CD8-positive, alpha-beta memory T cell (primary cell): Measurements from ENCODE around the gene HNRNPAB. TPM values are rescaled to one million over a fixed set of nuclear protein-coding genes. Genes with fewer than 3 reads are reported as not detected.

Experiments
- CTCF ChIA-PET: fragments of 350-600 bp; sonication (Branson Sonifier 250); formaldehyde crosslinking; loops from one replicate; lab custom pipeline; 2021; ENCODE audit warnings: antibody characterized with exemption; lab: Charles Lee
- POLR2A ChIA-PET: fragments of 350-600 bp; sonication (Branson Sonifier 250); formaldehyde crosslinking; loops from one replicate; lab custom pipeline; 2021; ENCODE audit warnings: antibody characterized with exemption; lab: Charles Lee
- DNase-seq, 5 donors: peaks; one replicate each; pipeline versions ENCODE4 v3.0.0 to v3.0.0-alpha.2; 2020 to 2022; ENCODE audit warnings: mixed read lengths in 1 of 5
- H3K27ac ChIP-seq: one replicate; pipeline ENCODE4 v1.7.0; 2013; ENCODE audit warnings: low read depth, mild to moderate bottlenecking, low read length, moderate library complexity
- H3K27me3 ChIP-seq: 2 replicates; pipeline ENCODE4 v1.7.0; 2013; ENCODE audit warnings: low read length, mild to moderate bottlenecking; ENCODE audit not compliant: insufficient read depth, poor library complexity, severe bottlenecking
- H3K36me3 ChIP-seq: 2 replicates; pipeline ENCODE4 v1.7.0; 2013; ENCODE audit warnings: mild to moderate bottlenecking, low read length, moderate library complexity; ENCODE audit not compliant: insufficient read depth
- H3K4me1 ChIP-seq: 2 replicates; pipeline ENCODE4 v1.7.0; 2013; ENCODE audit warnings: mild to moderate bottlenecking, low read length, moderate library complexity; ENCODE audit not compliant: insufficient read depth
- H3K4me3 ChIP-seq: 2 replicates; pipeline ENCODE4 v1.7.0; 2013; ENCODE audit warnings: mild to moderate bottlenecking, low read length
- H3K9me3 ChIP-seq: 2 replicates; pipeline ENCODE4 v1.7.0; 2013; ENCODE audit warnings: mild to moderate bottlenecking, low read length
- H3K27ac Mint-ChIP-seq, 8 donors: one replicate each; pipeline ENCODE4 v1.8.0; 2020 to 2021; ENCODE audit warnings: mixed read lengths in 8 of 8, mild to moderate bottlenecking in 6 of 8, inconsistent platforms in 3 of 8, moderate library complexity in 3 of 8
- H3K27me3 Mint-ChIP-seq, 2 donors: one replicate each; pipeline ENCODE4 v1.8.0; 2020 to 2021; ENCODE audit warnings: mixed read lengths in 2 of 2, mild to moderate bottlenecking in 1 of 2, moderate library complexity in 1 of 2
- H3K36me3 Mint-ChIP-seq, 3 donors: one replicate each; pipeline ENCODE4 v1.8.0; 2020 to 2021; ENCODE audit warnings: mixed read lengths in 3 of 3, inconsistent platforms in 1 of 3, mild to moderate bottlenecking in 1 of 3
- H3K4me1 Mint-ChIP-seq, 3 donors: one replicate each; pipeline ENCODE4 v1.8.0; 2020 to 2021; ENCODE audit warnings: mixed read lengths in 3 of 3, inconsistent platforms in 1 of 3, mild to moderate bottlenecking in 1 of 3
- H3K4me3 Mint-ChIP-seq, 7 donors: one replicate each; pipeline ENCODE4 v1.8.0; 2020 to 2021; ENCODE audit warnings: mixed read lengths in 7 of 7, mild to moderate bottlenecking in 6 of 7, moderate library complexity in 4 of 7, inconsistent platforms in 2 of 7
- H3K9me3 Mint-ChIP-seq, 5 donors: one replicate each; pipeline ENCODE4 v1.8.0; 2020 to 2022; ENCODE audit warnings: mixed read lengths in 5 of 5, mild to moderate bottlenecking in 3 of 5, moderate library complexity in 2 of 5, inconsistent platforms in 1 of 5
- polyA plus RNA-seq: library from polyadenylated mRNA; unstranded; fragments of 300-500 nt; fragmentation: Illumina TruSeq; gene quantifications from one replicate; pipeline ENCODE4 v1.2.3, GENCODE V29; 2021
- total RNA-seq, 2 experiments: library from RNA; stranded (reverse); gene quantifications; one replicate each; pipeline ENCODE4 v1.2.3, GENCODE V29; 2021

The HNRNPAB gene
- total and polyA plus RNA-seq, 3 experiments from 2014 or later = 80.5 to 673 (median 672) TPM

GRCh38 chr5:178174456-178174855 is 29.9 kb upstream of the HNRNPAB start:
- no peaks in the 10 kb centered on the region for H3K4me1 ChIP-seq
- H3K4me3 ChIP-seq = no peak overlapping the region
- Mint-ChIP-seq H3K4me1 (no peaks in the 10 kb centered on the region), H3K36me3 (no peaks in the 10 kb centered on the region), H3K27me3 (peaks cover 5 to 17% of the 10 kb centered on the region in 2 donors), H3K4me3 (no peak overlapping the region), H3K27ac (no peak overlapping the region), H3K9me3 (peaks cover 0 to 2% (median 0%) of the 10 kb centered on the region in 5 donors)
- H3K9me3 ChIP-seq = no peaks in the 10 kb centered on the region
- no peaks in the 10 kb centered on the region for H3K36me3 ChIP-seq
- no peaks in the 10 kb centered on the region for H3K27me3 ChIP-seq
- CTCF ChIA-PET = no interaction called here
- H3K27ac ChIP-seq = no peak overlapping the region
- POLR2A ChIA-PET = no interaction called here
- DNase-seq = no peak

- ChIA-PET POLR2A (no interaction called here), CTCF (interaction anchor here (0.6 kb wide), 1 partner anchor 263 kb away, joined by 3 read pairs; no protein-coding TSS in a partner anchor)
- H3K9me3 ChIP-seq = no peaks in the 10 kb centered on the region
- no peak overlapping the region for H3K27ac ChIP-seq
- H3K36me3 ChIP-seq = no peaks in the 10 kb centered on the region
- no peak overlapping the region for H3K27ac Mint-ChIP-seq
- H3K27me3 ChIP-seq = no peaks in the 10 kb centered on the region
- H3K4me3 Mint-ChIP-seq = no peak overlapping the region
- H3K4me3 ChIP-seq = no peak overlapping the region
- peaks cover 7 to 24% of the 10 kb centered on the region in 2 donors for H3K27me3 Mint-ChIP-seq
- H3K4me1 ChIP-seq = no peaks in the 10 kb centered on the region
- no peak for DNase-seq
- H3K4me1 Mint-ChIP-seq = no peaks in the 10 kb centered on the region
- H3K36me3 Mint-ChIP-seq = no peaks in the 10 kb centered on the region
- peaks cover 0 to 2% (median 0%) of the 10 kb centered on the region in 5 donors for H3K9me3 Mint-ChIP-seq
These were observed 27.5 kb upstream of the HNRNPAB start for GRCh38 chr5:178176791-178177190.

GRCh38 chr5:178177569-178177968 is 26.8 kb upstream of the HNRNPAB start:
- H3K9me3 ChIP-seq = no peaks in the 10 kb centered on the region
- no peaks in the 10 kb centered on the region for H3K4me1 Mint-ChIP-seq
- H3K36me3 Mint-ChIP-seq = no peaks in the 10 kb centered on the region
- H3K4me1 ChIP-seq = no peaks in the 10 kb centered on the region
- H3K9me3 Mint-ChIP-seq = peaks cover 0 to 2% (median 0%) of the 10 kb centered on the region in 5 donors
- ChIA-PET POLR2A (no interaction called here), CTCF (no interaction called here)
- no peak overlapping the region for H3K4me3 ChIP-seq
- no peak overlapping the region for H3K27ac ChIP-seq
- no peaks in the 10 kb centered on the region for H3K27me3 ChIP-seq
- no peaks in the 10 kb centered on the region for H3K36me3 ChIP-seq
- H3K27me3 Mint-ChIP-seq = peaks cover 7 to 24% of the 10 kb centered on the region in 2 donors
- DNase-seq = no peak
- no peak overlapping the region for H3K4me3 Mint-ChIP-seq
- no peak overlapping the region for H3K27ac Mint-ChIP-seq

- H3K27me3 ChIP-seq = no peaks in the 10 kb centered on the region
- H3K27ac ChIP-seq = no peak overlapping the region
- no peaks in the 10 kb centered on the region for H3K36me3 ChIP-seq
- CTCF ChIA-PET = no interaction called here
- no peaks in the 10 kb centered on the region for H3K36me3 Mint-ChIP-seq
- H3K4me1 ChIP-seq = no peaks in the 10 kb centered on the region
- peaks cover 7 to 24% of the 10 kb centered on the region in 2 donors for H3K27me3 Mint-ChIP-seq
- H3K4me1 Mint-ChIP-seq = no peaks in the 10 kb centered on the region
- H3K27ac Mint-ChIP-seq = no peak overlapping the region
- peaks cover 0 to 2% (median 0%) of the 10 kb centered on the region in 5 donors for H3K9me3 Mint-ChIP-seq
- no peak overlapping the region for H3K4me3 ChIP-seq
- POLR2A ChIA-PET = no interaction called here
- no peak for DNase-seq
- H3K9me3 ChIP-seq = no peaks in the 10 kb centered on the region
- no peak overlapping the region for H3K4me3 Mint-ChIP-seq
These were observed 24.0 kb upstream of the HNRNPAB start for GRCh38 chr5:178180141-178180863.

GRCh38 chr5:178182158-178182876 is 22.0 kb upstream of the HNRNPAB start:
- CTCF ChIA-PET = no interaction called here
- no peak overlapping the region for H3K27ac Mint-ChIP-seq
- POLR2A ChIA-PET = no interaction called here

GRCh38 chr5:178186427-178186826 is 17.9 kb upstream of the HNRNPAB start:
- no peaks in the 10 kb centered on the region for H3K36me3 ChIP-seq
- H3K36me3 Mint-ChIP-seq = no peaks in the 10 kb centered on the region
- no peaks in the 10 kb centered on the region for H3K4me1 Mint-ChIP-seq
- CTCF ChIA-PET = interaction anchor here (0.7 kb wide), 1 partner anchor 125 kb away, joined by 3 read pairs; no protein-coding TSS in a partner anchor
- H3K9me3 Mint-ChIP-seq = no peaks in the 10 kb centered on the region
- no peak overlapping the region for H3K4me3 Mint-ChIP-seq
- H3K27me3 Mint-ChIP-seq = peaks cover 0 to 9% of the 10 kb centered on the region in 2 donors
- no peak overlapping the region for H3K27ac Mint-ChIP-seq
- H3K27ac ChIP-seq = no peak overlapping the region
- H3K4me1 ChIP-seq = no peaks in the 10 kb centered on the region
- H3K9me3 ChIP-seq = no peaks in the 10 kb centered on the region
- POLR2A ChIA-PET = no interaction called here
- no peak overlapping the region for H3K4me3 ChIP-seq
- no peaks in the 10 kb centered on the region for H3K27me3 ChIP-seq
- DNase-seq = no peak

More at GRCh38 chr5:178182158-178182876, 22.0 kb upstream of the HNRNPAB start:
- H3K27me3 ChIP-seq = no peaks in the 10 kb centered on the region
- no peak overlapping the region for H3K4me3 Mint-ChIP-seq
- peaks cover 7 to 18% of the 10 kb centered on the region in 2 donors for H3K27me3 Mint-ChIP-seq
- no peaks in the 10 kb centered on the region for H3K36me3 Mint-ChIP-seq
- peaks cover 0 to 2% (median 0%) of the 10 kb centered on the region in 5 donors for H3K9me3 Mint-ChIP-seq
- no peaks in the 10 kb centered on the region for H3K36me3 ChIP-seq
- no peaks in the 10 kb centered on the region for H3K4me1 Mint-ChIP-seq
- no peaks in the 10 kb centered on the region for H3K9me3 ChIP-seq
- H3K4me3 ChIP-seq = no peak overlapping the region
- no peak overlapping the region for H3K27ac ChIP-seq
- no peak for DNase-seq
- no peaks in the 10 kb centered on the region for H3K4me1 ChIP-seq

GRCh38 chr5:178187014-178187413 is 17.3 kb upstream of the HNRNPAB start, which contains the start of gene GMCL2:
Gene GMCL2 (minus strand): TSS chr5:178187371. CDS start chr5:178187299, 72 bp downstream.
- Mint-ChIP-seq H3K27ac (no peak within 1 kb of the TSS), H3K27me3 (peaks cover 0 to 9% of the 10 kb centered on the region in 2 donors), H3K9me3 (no peaks in the 10 kb centered on the region), H3K4me1 (no peaks in the 10 kb centered on the region), H3K4me3 (no peak within 1 kb of the TSS), H3K36me3 (no peaks in the 10 kb centered on the region)
- Histone ChIP-seq H3K9me3 (no peaks in the 10 kb centered on the region), H3K36me3 (no peaks in the 10 kb centered on the region), H3K4me1 (no peaks in the 10 kb centered on the region), H3K27me3 (no peaks in the 10 kb centered on the region), H3K27ac (no peak within 1 kb of the TSS), H3K4me3 (no peak within 1 kb of the TSS)
- ChIA-PET CTCF (interaction anchor here (1.6 kb wide), 1 partner anchor 14 kb away, joined by 3 read pairs; no protein-coding TSS in a partner anchor), POLR2A (no interaction called here)
- no peak for DNase-seq

GRCh38 chr5:178189433-178189832 is 14.9 kb upstream of the HNRNPAB start:
- no peak overlapping the region for H3K4me3 ChIP-seq
- POLR2A ChIA-PET = no interaction called here
- CTCF ChIA-PET = interaction anchor here (1.2 to 1.8 kb wide), 2 partner anchors 25 to 45 kb away, joined by 3 to 7 read pairs; no protein-coding TSS in a partner anchor
- no peaks in the 10 kb centered on the region for H3K36me3 Mint-ChIP-seq
- no peaks in the 10 kb centered on the region for H3K9me3 ChIP-seq
- no peak overlapping the region for H3K4me3 Mint-ChIP-seq
- H3K4me1 Mint-ChIP-seq = peaks cover 17 to 22% (median 18%) of the 10 kb centered on the region in 3 donors
- no peaks in the 10 kb centered on the region for H3K27me3 ChIP-seq
- peaks cover 17% of the 10 kb centered on the region for H3K4me1 ChIP-seq
- no peaks in the 10 kb centered on the region for H3K36me3 ChIP-seq
- H3K27ac ChIP-seq = no peak overlapping the region
- DNase-seq = no peak
- peak overlapping the region in 1 of 8 donors; percentile 15 for H3K27ac Mint-ChIP-seq
- peaks cover 2 to 9% of the 10 kb centered on the region in 2 donors for H3K27me3 Mint-ChIP-seq
- peaks cover 0 to 3% (median 0%) of the 10 kb centered on the region in 5 donors for H3K9me3 Mint-ChIP-seq
